ENCODE measurements around the gene ORC5.

The ORC5 gene

GRCh38 chr7:104152468-104152867 lies 55.3 kb downstream of the ORC5 start:
- Histone ChIP-seq H3K9me3 (ENCODE audit: low read length) (no peaks in the 10 kb centered on the region), H3K27me3 (ENCODE audit: insufficient read depth, low read length) (no peaks in the 10 kb centered on the region), H3K9ac (ENCODE audit: low read length) (no peak overlapping the region), H2AFZ (ENCODE audit: low read length) (no peak overlapping the region), H3K27ac (ENCODE audit: low read depth, low read length, poor library complexity, severe bottlenecking) (no peak overlapping the region), H3F3A (ENCODE audit: insufficient read depth, low read length) (no peaks in the 10 kb centered on the region), H3K4me3 (ENCODE audit: low read depth, low read length, poor library complexity, severe bottlenecking) (no peak overlapping the region), H4K20me1 (ENCODE audit: insufficient read depth, low read length) (no peaks in the 10 kb centered on the region), H3K4me2 (ENCODE audit: low read length) (no peak overlapping the region), H3K9me2 (ENCODE audit: low read depth, low read length) (no peaks in the 10 kb centered on the region; the same call in 1 of the 2 replicates), H3K36me3 (ENCODE audit: insufficient read depth, low read length) (peaks cover 17% of the 10 kb centered on the region; the same call in 1 of the 2 replicates), H3K4me1 (ENCODE audit: insufficient read depth, low read length, severe bottlenecking) (no peaks in the 10 kb centered on the region), H3K79me2 (ENCODE audit: insufficient read depth, low read length) (no peaks in the 10 kb centered on the region)
- TF ChIP-seq EZH2 (IDR thresholded peaks at IDR 0.05; ENCODE audit: borderline replicate concordance, low read length) (no peak), CTCF (IDR thresholded peaks at IDR 0.05; ENCODE audit: low read length) (no peak)

GRCh38 chr7:104150470-104150869 lies 57.3 kb downstream of the ORC5 start:
- Histone ChIP-seq H3K9me2 (ENCODE audit: low read depth, low read length) (no peaks in the 10 kb centered on the region; the same call in 1 of the 2 replicates), H3F3A (ENCODE audit: insufficient read depth, low read length) (no peaks in the 10 kb centered on the region), H3K27me3 (ENCODE audit: insufficient read depth, low read length) (no peaks in the 10 kb centered on the region), H3K9ac (ENCODE audit: low read length) (no peak overlapping the region), H4K20me1 (ENCODE audit: insufficient read depth, low read length) (no peaks in the 10 kb centered on the region), H3K79me2 (ENCODE audit: insufficient read depth, low read length) (no peaks in the 10 kb centered on the region), H3K4me3 (ENCODE audit: low read depth, low read length, poor library complexity, severe bottlenecking) (no peak overlapping the region), H3K9me3 (ENCODE audit: low read length) (peaks cover 4% of the 10 kb centered on the region; the same call in 1 of the 2 replicates), H3K4me1 (ENCODE audit: insufficient read depth, low read length, severe bottlenecking) (no peaks in the 10 kb centered on the region), H3K36me3 (ENCODE audit: insufficient read depth, low read length) (peaks cover 33% of the 10 kb centered on the region), H3K27ac (ENCODE audit: low read depth, low read length, poor library complexity, severe bottlenecking) (no peak overlapping the region), H3K4me2 (ENCODE audit: low read length) (no peak overlapping the region), H2AFZ (ENCODE audit: low read length) (no peak overlapping the region)
- TF ChIP-seq EZH2 (IDR thresholded peaks at IDR 0.05; ENCODE audit: borderline replicate concordance, low read length) (no peak), CTCF (IDR thresholded peaks at IDR 0.05; ENCODE audit: low read length) (no peak)

- Histone ChIP-seq H3K4me3 (ENCODE audit: low read depth, low read length, poor library complexity, severe bottlenecking) (no peak overlapping the region), H3K27ac (ENCODE audit: low read depth, low read length, poor library complexity, severe bottlenecking) (no peak overlapping the region), H3F3A (ENCODE audit: insufficient read depth, low read length) (no peaks in the 10 kb centered on the region), H3K79me2 (ENCODE audit: insufficient read depth, low read length) (no peaks in the 10 kb centered on the region), H3K4me1 (ENCODE audit: insufficient read depth, low read length, severe bottlenecking) (no peaks in the 10 kb centered on the region), H3K9ac (ENCODE audit: low read length) (no peak overlapping the region), H3K4me2 (ENCODE audit: low read length) (no peak overlapping the region), H3K27me3 (ENCODE audit: insufficient read depth, low read length) (no peaks in the 10 kb centered on the region), H4K20me1 (ENCODE audit: insufficient read depth, low read length) (no peaks in the 10 kb centered on the region), H3K9me2 (ENCODE audit: low read depth, low read length) (no peaks in the 10 kb centered on the region; the same call in 1 of the 2 replicates), H3K9me3 (ENCODE audit: low read length) (peaks cover 4% of the 10 kb centered on the region; the same call in 1 of the 2 replicates), H3K36me3 (ENCODE audit: insufficient read depth, low read length) (peaks cover 40% of the 10 kb centered on the region), H2AFZ (ENCODE audit: low read length) (no peak overlapping the region)
- TF ChIP-seq EZH2 (IDR thresholded peaks at IDR 0.05; ENCODE audit: borderline replicate concordance, low read length), result no peak
- TF ChIP-seq CTCF (IDR thresholded peaks at IDR 0.05; ENCODE audit: low read length), result no peak
These were observed 58.0 kb downstream of the ORC5 start for GRCh38 chr7:104149822-104150221.

Measured in OCI-LY1 (cell line).